Heart right ventricle (tissue), 16 donors: Measurements from ENCODE around the gene ZBTB7C. TPM values are rescaled to one million over a fixed set of nuclear protein-coding genes. Genes with fewer than 3 reads are reported as not detected.
"Not testable (repeated sequence)": the region's sequence is repeated elsewhere in the genome, so short reads cannot be mapped to it uniquely, and the experiment has no call there.

ENCODE experiments used
- ATAC-seq, 8 donors: fragments of 200-7000 bp; cut with Tn5 transposase; one replicate each; pipeline ENCODE4 v1.9.1; 2020; ENCODE audit warnings: mild to moderate bottlenecking in 8 of 8, moderate library complexity in 8 of 8, moderate number of reproducible peaks in 1 of 8
- DNase-seq, 2 donors: peaks; one replicate each; pipeline ENCODE4 v3.0.0-alpha.2; 2020
- H3K27ac ChIP-seq, 10 donors: fragments of 200-600 bp; sonication (generic) in 2 of 10; one replicate each; pipeline versions ENCODE4 v1.5.0 to v1.8.0; 2020 to 2022; ENCODE audit warnings: mild to moderate bottlenecking in 3 of 10
- H3K27me3 ChIP-seq, 7 donors: fragments of 200-600 bp; one replicate each; pipeline ENCODE4 v1.8.0; 2021 to 2022; ENCODE audit warnings: mild to moderate bottlenecking in 2 of 7
- H3K36me3 ChIP-seq, 9 donors: fragments of 200-600 bp; sonication (generic) in 1 of 9; one replicate each; pipeline versions ENCODE4 v1.5.0 to v1.8.0; 2020 to 2022; ENCODE audit warnings: mild to moderate bottlenecking in 2 of 9
- H3K4me1 ChIP-seq, 9 donors: fragments of 200-600 bp; sonication (generic) in 1 of 9; one replicate each; pipeline versions ENCODE4 v1.5.0 to v1.8.0; 2020 to 2022; ENCODE audit warnings: mild to moderate bottlenecking in 4 of 9
- H3K4me3 ChIP-seq, 10 donors: fragments of 200-600 bp; sonication (generic) in 2 of 10; one replicate each; pipeline versions ENCODE4 v1.5.0 to v1.8.0; 2020 to 2022; ENCODE audit warnings: mild to moderate bottlenecking in 7 of 10, moderate library complexity in 2 of 10
- H3K9me3 ChIP-seq, 11 donors: fragments of 200-600 bp in 10 of 11; sonication (generic) in 2 of 11; one replicate each; pipeline versions ENCODE4 v1.5.0 to v1.8.0; 2013 to 2022; ENCODE audit warnings: mild to moderate bottlenecking in 2 of 11, control low read depth in 1 of 11, moderate library complexity in 1 of 11
- WGBS, 2 donors: extraction: QIAGEN DNeasy Blood & Tissue Kit; methylation state at CpG; one replicate each; pipeline ENCODE4 v1.1.7; 2013; ENCODE audit warnings: inconsistent platforms in 1 of 2; 5-methylcytosine and 5-hydroxymethylcytosine counted together
- intact Hi-C, 10 donors: fragments of 100-400 bp; cut with DNase I; formaldehyde crosslinking; loops; one replicate each; pipeline versions ENCODE4 v1.11.1 to v1.14.2; 2022
- polyA plus RNA-seq, 2 donors: library from polyadenylated mRNA; stranded (reverse); fragments of 200-250 nt; gene quantifications; one replicate each; pipeline ENCODE4 v1.2.3, GENCODE V29; 2013
- total RNA-seq, 10 donors: library from RNA; stranded (reverse); fragmentation: NEBNext Ultra II Directional in 3 of 10; extraction: Animal tissue kit (Norgen Biotek cat#: 25700) in 3 of 10; gene quantifications; one replicate each; pipeline versions ENCODE4 v1.2.1 to v1.2.4, GENCODE V29; 2021 to 2023
- TF ChIP-seq, protein P1 (sequence below), 9 donors: fragments of 200-600 bp; sonication (generic) in 2 of 9; IDR thresholded peaks; one replicate each; pipeline versions ENCODE4 v1.5.0 to v1.8.0; 2021 to 2022; ENCODE audit warnings: antibody characterized with exemption in 9 of 9, mild to moderate bottlenecking in 5 of 9, moderate library complexity in 1 of 9
- donor health status: Arrhythmogenic right ventricular cardiomyopathy.
- donor health status: ischemic (EF 13 %, LVEDD 7.1; RV severe dilation, severe dysfunction).
- donor health status: healthy with polysubstance abuse.
- donor health status: DM: no; HTN: yes; CAD: no.
- donor health status: DM: no; HTN: no; CAD: no.
- donor health status: ischemic (EF 25% LVEDD 6.9; RV normal size, moderate dysfunction).
- donor health status: ischemic (EF 25% LVEDD 5.7; RV mildly dilated, moderate dysfunction).
- donor health status: healthy.
- donor health status: DM: yes; HTN: yes; CAD: no.
- donor health status: Ischemic cardiomyopathy.
- donor health status: ischemic (EF 35%, LVEDD 5.7; RV mildly dilated, moderate dysfunction).
- donor health status: nonischemic (EF 11% LVEDD 7.7; RV severe dilation, severe dysfunction).
- donor health status: DM: yes; HTN: yes; CAD: no.
- donor health status: PGD.
- donor health status: ischemic (EF 29% LVEDD 5.4; RV normal size, mild dysfunction).
- donor health status: nonischemic (EF 23%, LVEDD 6.1; RV moderate dilation, normal function).

Gene ZBTB7C
- total and polyA plus RNA-seq, 12 donors: 0.49 to 6.3 (median 1.5) TPM

DNA sequence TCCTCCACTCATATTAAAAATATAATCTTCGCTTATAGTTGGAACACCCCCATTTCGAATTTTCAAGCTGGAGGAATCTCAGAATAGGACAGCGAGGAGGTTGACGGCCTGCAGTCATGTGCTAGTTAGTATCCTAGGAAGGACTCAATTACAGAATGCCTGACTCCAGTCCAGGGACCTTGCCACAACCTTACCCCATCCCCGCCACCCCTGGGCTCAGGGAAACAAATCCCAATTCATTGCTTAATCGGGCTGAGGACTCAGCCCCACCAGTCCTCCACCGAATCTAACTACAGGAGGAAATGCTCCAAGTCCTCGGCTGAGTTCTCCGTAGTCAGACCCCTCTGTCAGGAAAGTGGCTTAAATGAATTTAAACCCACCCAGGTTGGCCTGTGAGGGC, 31.7 kb upstream of the ZBTB7C start:
- DNase-seq: no peak
- no peaks in the 10 kb centered on the region for H3K9me3 ChIP-seq
- peaks cover 0 to 41% (median 0%) of the 10 kb centered on the region in 7 donors for H3K27me3 ChIP-seq
- peak overlapping the region in 1 of 10 donors; percentile 23 for H3K4me3 ChIP-seq
- peak in 2 of 8 donors; percentile 19 to 46 for ATAC-seq
- H3K36me3 ChIP-seq: no peaks in the 10 kb centered on the region
- TF ChIP-seq, protein P1, sequence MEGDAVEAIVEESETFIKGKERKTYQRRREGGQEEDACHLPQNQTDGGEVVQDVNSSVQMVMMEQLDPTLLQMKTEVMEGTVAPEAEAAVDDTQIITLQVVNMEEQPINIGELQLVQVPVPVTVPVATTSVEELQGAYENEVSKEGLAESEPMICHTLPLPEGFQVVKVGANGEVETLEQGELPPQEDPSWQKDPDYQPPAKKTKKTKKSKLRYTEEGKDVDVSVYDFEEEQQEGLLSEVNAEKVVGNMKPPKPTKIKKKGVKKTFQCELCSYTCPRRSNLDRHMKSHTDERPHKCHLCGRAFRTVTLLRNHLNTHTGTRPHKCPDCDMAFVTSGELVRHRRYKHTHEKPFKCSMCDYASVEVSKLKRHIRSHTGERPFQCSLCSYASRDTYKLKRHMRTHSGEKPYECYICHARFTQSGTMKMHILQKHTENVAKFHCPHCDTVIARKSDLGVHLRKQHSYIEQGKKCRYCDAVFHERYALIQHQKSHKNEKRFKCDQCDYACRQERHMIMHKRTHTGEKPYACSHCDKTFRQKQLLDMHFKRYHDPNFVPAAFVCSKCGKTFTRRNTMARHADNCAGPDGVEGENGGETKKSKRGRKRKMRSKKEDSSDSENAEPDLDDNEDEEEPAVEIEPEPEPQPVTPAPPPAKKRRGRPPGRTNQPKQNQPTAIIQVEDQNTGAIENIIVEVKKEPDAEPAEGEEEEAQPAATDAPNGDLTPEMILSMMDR (IDR thresholded peaks at IDR 0.05): no peak
- intact Hi-C loops: loop anchor here in 6 of 10 donors (10.0 kb wide), 6 partner anchors 96 to 666 kb away; no protein-coding TSS in a partner anchor
- peaks cover 0 to 25% (median 16%) of the 10 kb centered on the region in 9 donors for H3K4me1 ChIP-seq
- peak overlapping the region in 3 of 10 donors; percentile 22 to 56 (median 23) for H3K27ac ChIP-seq
- 68 to 70% methylated on average over 9 of the region's 9 CpGs for WGBS, 2 donors

- Histone ChIP-seq H3K27me3 (peaks cover 0 to 26% (median 0%) of the 10 kb centered on the region in 7 donors), H3K36me3 (no peaks in the 10 kb centered on the region), H3K4me1 (peaks cover 0 to 15% (median 11%) of the 10 kb centered on the region in 9 donors), H3K4me3 (no peak overlapping the region), H3K9me3 (no peaks in the 10 kb centered on the region), H3K27ac (no peak overlapping the region)
- ATAC-seq (no peak), DNase-seq (no peak)
- intact Hi-C loops: no loop called here
- TF ChIP-seq, protein P1 (IDR thresholded peaks at IDR 0.05): no peak
- 85 to 87% methylated on average over 3 of the region's 3 CpGs for WGBS, 2 donors
Measured at GRCh38 chr18:48436907-48437306, 27.7 kb upstream of the ZBTB7C start.

DNA sequence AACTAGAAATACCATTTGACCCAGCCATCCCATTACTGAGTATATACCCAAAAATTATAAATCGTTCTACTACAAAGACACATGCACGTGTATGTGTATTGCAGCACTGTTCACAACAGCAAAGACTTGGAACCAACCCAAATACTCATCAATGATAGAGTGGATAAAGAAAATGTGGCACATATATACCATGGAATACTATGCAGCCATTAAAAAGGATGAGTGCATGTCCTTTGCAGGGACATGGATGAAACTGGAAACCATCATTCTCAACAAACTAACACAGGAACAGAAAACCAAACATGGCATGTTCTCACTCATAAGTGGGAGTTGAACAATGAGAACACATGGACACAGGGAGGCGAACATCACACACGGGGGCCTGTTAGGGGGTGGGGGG, 25.2 kb upstream of the ZBTB7C start:
- DNase-seq, H3K36me3 ChIP-seq, H3K4me1 ChIP-seq, H3K27ac ChIP-seq, H3K4me3 ChIP-seq, ATAC-seq, H3K9me3 ChIP-seq, intact Hi-C loops: not testable (repeated sequence)
- 95 to 98% methylated on average over 4 of the region's 4 CpGs for WGBS, 2 donors
- peaks cover 0 to 16% (median 1%) of the 10 kb centered on the region in 7 donors for H3K27me3 ChIP-seq

GRCh38 chr18:48433541-48433940, 24.4 kb upstream of the ZBTB7C start:
- H3K27me3 ChIP-seq: peaks cover 0 to 18% (median 8%) of the 10 kb centered on the region in 7 donors
- H3K4me3 ChIP-seq: no peak overlapping the region
- DNase-seq (no peak), ATAC-seq (no peak)
- no peak overlapping the region for H3K27ac ChIP-seq
- TF ChIP-seq, protein P1 (IDR thresholded peaks at IDR 0.05): no peak
- no peaks in the 10 kb centered on the region for H3K4me1 ChIP-seq
- intact Hi-C loops: no loop called here
- 83 to 89% methylated on average over 2 of the region's 2 CpGs for WGBS, 2 donors
- H3K36me3 ChIP-seq: no peaks in the 10 kb centered on the region
- H3K9me3 ChIP-seq: no peaks in the 10 kb centered on the region

DNA sequence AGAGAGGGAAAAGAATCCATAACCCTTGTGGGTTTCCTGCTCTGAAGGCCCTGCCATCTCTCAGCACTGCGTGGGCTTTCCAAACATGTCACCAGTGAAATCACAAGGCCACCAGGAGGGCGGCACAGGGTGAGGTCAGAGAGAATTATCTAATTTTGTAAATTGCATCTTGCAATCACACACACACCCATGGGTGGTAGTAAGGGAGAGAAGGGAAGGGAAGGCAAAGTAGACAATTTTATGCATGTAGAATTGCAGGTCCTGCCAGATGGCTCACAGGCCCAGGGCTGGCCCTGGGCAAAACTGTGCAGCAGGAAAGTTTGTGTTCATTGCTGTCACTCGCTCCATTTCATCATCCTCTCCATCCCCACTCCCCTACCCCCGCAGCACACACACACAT, 21.0 kb upstream of the ZBTB7C start:
- H3K36me3 ChIP-seq: no peaks in the 10 kb centered on the region
- H3K27ac ChIP-seq: no peak overlapping the region
- H3K4me1 ChIP-seq: no peaks in the 10 kb centered on the region
- TF ChIP-seq, protein P1 (IDR thresholded peaks at IDR 0.05): no peak
- no peak overlapping the region for H3K4me3 ChIP-seq
- DNase-seq (no peak), ATAC-seq (no peak)
- no peaks in the 10 kb centered on the region for H3K9me3 ChIP-seq
- H3K27me3 ChIP-seq: peaks cover 0 to 35% (median 18%) of the 10 kb centered on the region in 7 donors
- intact Hi-C loops: no loop called here
- WGBS, 2 donors: 86 to 93% methylated on average over 4 of the region's 4 CpGs
